Measurements from ENCODE around the gene GFI1B. TPM values are rescaled to one million over a fixed set of nuclear protein-coding genes. Genes with fewer than 3 reads are reported as not detected.

GFI1B gene
- total RNA-seq, 1 donor from 2014 or later, result not detected

- no peak overlapping the region for H3K4me3 ChIP-seq (ENCODE audit: low read depth, low read length)
- DNase-seq (ENCODE audit: low read depth), result no peak
- TF ChIP-seq CTCF (conservative IDR thresholded peaks at IDR 0.05; ENCODE audit: low read depth, low read length), result no peak
Measured at GRCh38 chr9:133004091-133004998, 25.9 kb downstream of the GFI1B start.

GRCh38 chr9:133004999-133005760, 26.7 kb downstream of the GFI1B start:
- no peak overlapping the region for H3K4me3 ChIP-seq (ENCODE audit: low read depth, low read length)
- TF ChIP-seq CTCF (conservative IDR thresholded peaks at IDR 0.05; ENCODE audit: low read depth, low read length), result no peak
- no peak for DNase-seq (ENCODE audit: low read depth)

- H3K4me3 ChIP-seq (ENCODE audit: low read depth, low read length), result no peak overlapping the region
- no peak for DNase-seq (ENCODE audit: low read depth)
- TF ChIP-seq CTCF (conservative IDR thresholded peaks at IDR 0.05; ENCODE audit: low read depth, low read length), result no peak
Measured at GRCh38 chr9:133005957-133006356, 27.5 kb downstream of the GFI1B start.

GRCh38 chr9:133006731-133007352, 28.3 kb downstream of the GFI1B start:
- DNase-seq (ENCODE audit: low read depth), result no peak
- H3K4me3 ChIP-seq (ENCODE audit: low read depth, low read length), result no peak overlapping the region
- TF ChIP-seq CTCF (conservative IDR thresholded peaks at IDR 0.05; ENCODE audit: low read depth, low read length), result no peak

- TF ChIP-seq CTCF (conservative IDR thresholded peaks at IDR 0.05; ENCODE audit: low read depth, low read length), result no peak
- H3K4me3 ChIP-seq (ENCODE audit: low read depth, low read length), result no peak overlapping the region
- DNase-seq (ENCODE audit: low read depth), result no peak
Measured at GRCh38 chr9:133008406-133008805, 29.9 kb downstream of the GFI1B start.

GRCh38 chr9:133008824-133009223, 30.3 kb downstream of the GFI1B start:
- no peak overlapping the region for H3K4me3 ChIP-seq (ENCODE audit: low read depth, low read length)
- no peak for DNase-seq (ENCODE audit: low read depth)
- TF ChIP-seq CTCF (conservative IDR thresholded peaks at IDR 0.05; ENCODE audit: low read depth, low read length), result no peak

Data from epithelial cell of proximal tubule (primary cell).